GM12891 (cell line): ENCODE results near the gene MOCOS.

Source experiments
- DNase-seq: peaks from one replicate; pipeline ENCODE4 v3.0.0; 2011; ENCODE audit warnings: low spot score; ENCODE audit not compliant: insufficient read length
- FAIRE-seq: peaks from 2 replicates; lab custom pipeline; 2011; peaks lifted over from hg19 to GRCh38; lab: Jason Lieb, UNC
- PAX5 ChIP-seq: IDR thresholded peaks from 2 replicates; pipeline ENCODE4 v1.6.1; 2011; ENCODE audit warnings: low read length, moderate library complexity, mild to moderate bottlenecking; ENCODE audit not compliant: insufficient read depth, severe bottlenecking
- POLR2A ChIP-seq: IDR thresholded peaks from 2 replicates; pipeline ENCODE4 v1.6.1; 2011; ENCODE audit warnings: low read depth, low read length, control low read depth
- POLR2AphosphoS5 ChIP-seq: IDR thresholded peaks from 2 replicates; pipeline ENCODE4 v1.6.1; 2011; ENCODE audit warnings: low read depth, low read length, control low read depth
- POU2F2 ChIP-seq: IDR thresholded peaks from 2 replicates; pipeline ENCODE4 v1.6.1; 2011; ENCODE audit warnings: low read depth, mild to moderate bottlenecking, control low read depth, low read length, moderate library complexity
- SPI1 ChIP-seq: IDR thresholded peaks from 2 replicates; pipeline ENCODE4 v1.6.1; 2011; ENCODE audit warnings: low read depth, low read length, control low read depth
- TAF1 ChIP-seq: IDR thresholded peaks from 2 replicates; pipeline ENCODE4 v1.6.1; 2011; ENCODE audit warnings: low read depth, low read length, control low read depth

MOCOS gene

GRCh38 chr18:36299015-36299414, 111.7 kb downstream of the MOCOS start:
- FAIRE-seq (no peak), DNase-seq (no peak)
- no peak for TF ChIP-seq PAX5
- no peak for TF ChIP-seq POLR2A
- TF ChIP-seq POLR2AphosphoS5 = no peak
- no peak for TF ChIP-seq TAF1
- TF ChIP-seq SPI1 = no peak
- no peak for TF ChIP-seq POU2F2

DNA sequence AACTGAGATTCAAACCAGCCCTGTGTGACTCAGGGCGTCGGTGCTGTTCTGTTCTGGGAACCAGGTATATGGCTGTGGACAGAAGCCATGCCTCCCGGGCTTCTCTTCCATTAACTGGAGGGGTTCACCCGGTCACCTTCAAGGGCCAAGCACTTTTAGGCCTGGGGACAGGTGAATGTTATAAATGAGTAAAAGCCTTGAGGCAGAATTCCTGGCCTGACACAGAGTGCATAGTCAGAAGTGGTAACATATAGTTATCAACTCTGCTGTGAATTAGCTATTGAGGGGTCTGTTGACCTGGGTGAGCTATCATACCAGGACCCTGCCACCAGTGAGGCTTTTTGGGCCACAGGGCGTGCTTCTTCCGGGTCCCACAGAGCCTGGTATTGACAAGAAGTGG, 112.9 kb downstream of the MOCOS start:
- TF ChIP-seq POLR2AphosphoS5 = no peak
- TF ChIP-seq SPI1 = no peak
- TF ChIP-seq PAX5 = no peak
- no peak for TF ChIP-seq TAF1
- no peak for TF ChIP-seq POLR2A
- no peak for TF ChIP-seq POU2F2

GRCh38 chr18:36301884-36302283, 114.6 kb downstream of the MOCOS start:
- TF ChIP-seq POU2F2 (no peak), PAX5 (no peak), SPI1 (no peak), POLR2A (no peak), TAF1 (no peak), POLR2AphosphoS5 (no peak)
- no peak for FAIRE-seq

More for the DNA sequence above, 112.9 kb downstream of the MOCOS start:
- FAIRE-seq (no peak), DNase-seq (no peak)

DNA sequence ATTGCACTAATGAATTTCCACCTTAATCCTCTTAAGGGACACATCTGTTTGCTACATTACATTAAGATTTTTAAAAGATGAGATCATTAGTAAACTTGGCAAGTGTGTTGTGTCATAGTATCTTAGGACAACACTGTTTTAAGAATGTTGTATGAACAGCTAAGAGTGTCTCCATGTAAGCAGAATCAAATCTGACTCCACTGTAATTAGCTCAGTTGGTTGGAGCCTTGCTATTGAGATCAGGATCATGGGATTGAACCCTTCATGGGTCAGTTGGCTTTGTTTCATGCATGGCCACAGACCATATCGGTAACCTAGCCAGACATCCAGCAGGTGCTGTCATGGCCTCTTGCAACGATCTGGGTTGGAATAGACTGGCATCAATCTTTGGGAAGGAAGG, 115.4 kb downstream of the MOCOS start:
- FAIRE-seq = no peak
- no peak for DNase-seq
- TF ChIP-seq SPI1 (no peak), POLR2AphosphoS5 (no peak), PAX5 (no peak), POLR2A (no peak), TAF1 (no peak), POU2F2 (no peak)

More at GRCh38 chr18:36301884-36302283, 114.6 kb downstream of the MOCOS start:
- DNase-seq = no peak

- TF ChIP-seq POU2F2 (no peak), POLR2AphosphoS5 (no peak), PAX5 (no peak), POLR2A (no peak), TAF1 (no peak), SPI1 (no peak)
- FAIRE-seq (no peak), DNase-seq (no peak)
Observed at GRCh38 chr18:36303211-36303844, 116.0 kb downstream of the MOCOS start.

DNA sequence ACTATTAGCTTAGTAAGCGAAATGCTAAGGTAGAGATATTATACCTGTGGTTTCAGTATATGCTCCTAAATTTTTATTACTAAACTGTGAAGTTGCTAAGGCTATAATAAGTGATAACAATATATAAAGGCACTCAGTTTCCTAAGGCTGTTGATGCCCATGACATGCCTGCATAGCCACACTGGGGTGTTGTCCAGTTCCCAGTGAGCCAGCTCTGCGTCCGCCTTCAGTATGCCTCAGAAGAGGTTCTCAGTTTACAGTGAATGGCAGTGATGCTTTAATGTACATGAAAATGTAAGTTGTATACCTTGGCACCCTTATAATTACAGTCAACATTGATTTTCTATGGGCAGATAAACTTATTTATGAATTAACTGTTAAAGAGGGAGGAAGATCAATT, 117.4 kb downstream of the MOCOS start:
- no peak for DNase-seq
- TF ChIP-seq POU2F2 (no peak), PAX5 (no peak), POLR2AphosphoS5 (no peak), POLR2A (no peak), TAF1 (no peak), SPI1 (no peak)
- no peak for FAIRE-seq

- DNase-seq (no peak), FAIRE-seq (no peak)
- TF ChIP-seq PAX5 (no peak), POU2F2 (no peak), SPI1 (no peak), POLR2AphosphoS5 (no peak), TAF1 (no peak), POLR2A (no peak)
Observed at GRCh38 chr18:36305375-36305774, 118.1 kb downstream of the MOCOS start.

DNA sequence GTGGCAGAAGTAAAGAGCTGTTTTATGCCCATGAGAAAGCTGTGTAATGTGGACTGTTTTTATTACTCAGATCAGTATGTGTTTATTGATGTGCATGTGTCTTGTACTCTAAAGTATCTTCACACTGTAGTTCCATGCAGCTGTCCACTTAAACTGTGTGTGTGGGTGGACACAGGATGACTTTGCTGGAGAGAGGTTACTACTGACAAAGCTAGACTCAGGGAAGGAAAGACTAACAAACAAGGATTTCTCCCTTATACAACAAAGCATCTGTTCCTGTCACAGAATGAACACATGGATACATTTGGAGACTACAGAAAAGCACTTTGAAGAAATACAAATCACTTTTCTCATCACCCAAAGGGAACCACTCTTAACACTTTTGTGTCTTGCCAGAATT, 120.2 kb downstream of the MOCOS start:
- FAIRE-seq (peak; percentile 40), DNase-seq (no peak)
- no peak for TF ChIP-seq TAF1

DNA sequence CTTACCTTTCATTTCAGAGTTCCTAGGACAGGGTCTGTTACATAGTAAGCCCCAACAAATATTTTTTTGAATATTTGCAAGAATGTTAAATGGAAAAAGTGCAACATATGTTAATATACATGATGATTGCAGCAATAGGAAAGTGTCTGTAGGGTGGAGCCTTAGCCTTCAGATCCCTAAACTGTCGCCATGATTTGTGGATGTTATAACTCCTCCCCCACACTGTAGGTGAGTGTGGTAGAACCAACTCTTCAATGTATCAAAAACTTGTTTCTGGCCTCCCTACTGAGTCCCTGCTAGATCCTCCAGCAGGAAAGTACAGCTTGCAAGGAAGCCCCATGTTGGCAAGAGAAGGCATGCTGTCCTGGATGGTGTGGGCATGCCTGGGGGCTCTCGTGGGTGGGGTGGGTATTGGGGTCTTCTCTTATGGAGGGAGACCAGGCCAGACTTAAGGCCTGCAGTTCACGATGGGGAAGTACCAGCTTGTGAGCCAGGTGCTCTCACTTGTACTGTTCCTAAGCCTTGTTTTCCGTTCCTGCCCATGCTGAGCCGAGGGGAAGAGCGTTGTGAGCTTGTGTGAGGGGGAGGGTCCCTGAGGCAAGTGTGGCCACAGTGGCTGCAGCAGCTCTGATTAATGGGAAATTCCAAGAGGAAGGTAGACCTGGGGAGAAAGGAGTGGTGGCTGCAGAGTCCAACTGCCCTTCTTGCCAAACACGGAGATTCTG, 121.6 kb downstream of the MOCOS start:
- FAIRE-seq = no peak
- DNase-seq = no peak
- no peak for TF ChIP-seq POLR2A
- no peak for TF ChIP-seq TAF1
- TF ChIP-seq SPI1 = no peak
- no peak for TF ChIP-seq POU2F2
- no peak for TF ChIP-seq POLR2AphosphoS5
- TF ChIP-seq PAX5 = no peak
